GM19351 (cell line): ENCODE results near the gene PIGC.

Source experiments
- ATAC-seq: cut with Tn5 transposase; IDR thresholded peaks from one replicate; pipeline ENCODE4 v1.9.1; 2021; ENCODE audit warnings: mild to moderate bottlenecking, moderate library complexity; ENCODE audit not compliant: unreplicated experiment

PIGC gene

DNA sequence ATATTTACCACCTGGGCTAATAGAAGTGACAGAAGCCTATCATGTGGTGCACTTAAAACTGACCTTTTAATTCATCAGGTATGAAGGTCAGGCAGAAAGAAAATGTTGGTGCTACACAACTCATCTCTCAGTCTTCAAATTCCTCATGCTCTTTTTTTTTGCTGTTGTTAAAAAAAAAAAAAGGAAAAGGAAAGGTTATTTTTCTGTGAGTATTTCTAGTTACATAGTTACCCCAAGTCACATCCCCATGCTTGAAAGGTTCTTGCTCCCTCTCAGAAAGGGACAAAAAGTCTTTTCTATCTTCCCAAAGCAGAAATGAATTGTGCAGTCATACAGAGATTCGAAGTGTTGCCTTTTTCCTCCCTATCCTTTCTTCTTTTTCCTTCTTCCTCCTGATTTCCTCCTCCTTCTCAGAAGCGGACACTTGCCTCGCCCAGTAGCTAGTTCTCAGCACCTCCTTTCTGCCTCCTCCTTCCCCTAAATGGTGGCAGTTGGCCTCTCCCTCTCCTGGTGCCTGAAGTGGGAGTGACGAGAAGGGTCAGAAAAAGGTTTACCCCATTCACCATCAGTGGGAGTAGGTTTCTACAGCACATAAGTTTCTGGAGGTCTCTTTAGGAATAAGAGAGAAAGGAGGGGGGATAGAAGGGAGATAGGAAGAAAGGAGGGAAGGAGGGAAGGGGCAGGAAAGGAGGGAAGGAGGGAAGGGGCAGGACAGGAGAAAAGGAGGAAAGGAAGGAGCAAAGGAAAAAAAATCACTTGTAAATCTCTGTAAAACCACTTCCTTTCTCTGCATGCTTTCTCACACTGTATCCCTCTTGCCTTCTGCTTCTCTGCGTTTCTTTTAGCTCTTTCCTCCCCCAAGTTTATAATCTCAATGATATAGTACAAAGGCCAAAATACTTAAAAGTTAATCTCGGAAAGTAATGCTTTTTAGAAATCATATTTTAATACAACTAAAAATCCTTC lies 43.8 kb downstream of the PIGC start:
- ATAC-seq: no peak

DNA sequence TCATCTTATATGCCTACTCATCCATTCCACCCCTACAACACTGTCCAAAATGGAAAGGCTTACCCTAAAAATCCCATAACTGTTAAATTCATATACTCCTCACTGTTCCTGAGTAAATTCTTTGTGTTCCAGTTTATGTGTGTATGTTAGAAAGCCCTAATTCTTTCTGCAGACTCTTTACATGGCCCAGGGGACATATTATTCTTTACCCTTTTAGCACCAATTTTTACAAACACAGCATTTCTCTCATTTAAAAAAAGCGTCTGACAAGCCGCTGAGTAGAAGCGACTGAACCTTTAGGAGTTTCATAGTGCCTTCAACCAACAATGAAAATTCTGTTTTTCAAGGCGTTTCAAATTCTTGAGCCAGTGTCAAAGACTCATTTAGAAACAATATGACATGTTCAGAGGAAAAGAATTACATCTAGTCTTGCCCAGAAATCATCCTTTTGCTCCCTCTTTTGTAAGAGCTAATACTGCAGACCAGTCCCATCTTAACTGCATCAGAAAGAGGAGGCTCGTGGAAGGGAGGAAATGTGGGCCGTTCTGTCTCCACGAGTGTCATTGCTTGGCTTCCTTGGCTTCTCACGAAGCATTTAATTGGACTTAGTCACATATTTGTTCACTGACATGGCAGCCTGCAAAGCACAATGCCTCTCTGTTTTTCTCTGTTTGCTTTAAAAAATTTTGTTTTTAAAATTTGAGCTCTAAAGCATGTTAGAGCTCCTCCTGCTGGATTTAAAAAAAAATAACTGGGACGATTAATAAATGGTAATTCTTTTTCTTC lies 44.7 kb downstream of the PIGC start:
- ATAC-seq: no peak

DNA sequence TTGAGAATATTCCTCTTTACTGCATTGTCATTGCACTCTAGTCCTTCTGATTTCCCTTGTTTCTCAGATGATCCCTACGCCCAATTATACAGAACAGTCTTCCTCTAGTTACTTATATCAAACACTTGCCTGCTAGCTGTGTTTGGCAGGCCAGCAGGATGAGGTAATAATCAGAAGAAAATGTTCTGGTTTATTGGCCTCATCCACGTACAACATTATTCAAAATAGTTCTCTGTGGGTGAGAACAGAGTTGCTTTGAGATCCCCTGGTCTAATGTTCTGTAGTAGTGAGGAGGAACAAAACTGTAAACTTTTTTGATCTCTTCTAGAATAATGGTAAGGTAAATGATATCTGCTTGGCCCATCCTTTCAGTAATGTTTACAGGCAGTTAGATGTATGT lies 45.7 kb downstream of the PIGC start:
- no peak for ATAC-seq

DNA sequence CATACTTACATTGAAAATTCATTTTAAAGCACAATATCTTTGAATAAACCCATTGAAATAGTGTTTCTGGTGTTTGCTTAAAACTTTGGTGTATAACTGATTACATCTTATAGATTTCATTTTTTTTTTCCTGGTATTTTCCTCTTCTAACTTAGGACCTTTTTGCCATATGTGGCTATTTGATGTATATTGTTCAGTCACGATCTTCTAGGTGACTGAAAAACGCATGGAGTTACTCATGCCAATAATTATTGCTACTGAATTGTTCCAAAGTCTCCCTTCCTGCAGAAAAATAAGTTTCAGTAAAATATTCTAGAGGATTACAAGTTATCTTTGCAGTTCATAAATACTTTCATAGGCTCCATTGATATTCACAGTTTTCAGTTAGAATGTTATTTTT lies 46.2 kb downstream of the PIGC start:
- no peak for ATAC-seq

DNA sequence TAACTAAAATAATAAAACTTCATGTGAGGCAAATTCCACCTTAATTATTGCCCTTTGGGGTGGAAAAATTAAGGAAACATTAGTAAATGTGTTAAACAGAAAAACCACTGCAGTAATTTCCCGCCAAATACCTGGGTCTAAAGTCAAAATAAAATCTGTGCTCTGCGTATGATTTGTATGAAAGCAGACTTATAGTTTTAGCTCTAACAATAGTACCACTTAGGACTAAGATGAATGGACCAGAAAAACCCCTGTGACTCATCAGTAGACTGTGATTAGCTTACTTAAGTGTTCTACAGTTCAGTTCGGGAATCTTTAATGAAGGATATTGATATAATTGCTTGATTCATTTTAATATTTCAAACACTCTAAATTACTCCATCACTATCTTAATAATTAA lies 46.6 kb downstream of the PIGC start:
- peak; percentile 35 for ATAC-seq

DNA sequence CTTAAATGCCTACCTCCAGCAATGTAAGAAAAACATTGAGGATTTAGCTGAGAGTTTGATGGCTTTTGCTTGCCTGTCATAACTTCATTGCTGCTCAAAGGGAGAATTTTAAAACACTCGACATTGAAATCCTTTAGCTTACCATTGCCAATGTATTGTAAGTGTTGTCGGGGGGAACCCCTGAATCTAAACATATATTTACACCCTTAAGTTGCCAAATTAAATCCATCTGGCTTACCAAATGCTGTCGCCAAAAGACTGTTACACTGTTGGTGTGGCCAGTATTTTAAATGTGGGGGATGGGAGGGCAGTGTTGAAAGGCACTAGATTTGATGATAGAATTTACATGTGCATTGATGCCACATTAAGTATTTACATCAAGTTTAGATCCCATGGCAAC lies 48.3 kb downstream of the PIGC start:
- ATAC-seq: no peak

DNA sequence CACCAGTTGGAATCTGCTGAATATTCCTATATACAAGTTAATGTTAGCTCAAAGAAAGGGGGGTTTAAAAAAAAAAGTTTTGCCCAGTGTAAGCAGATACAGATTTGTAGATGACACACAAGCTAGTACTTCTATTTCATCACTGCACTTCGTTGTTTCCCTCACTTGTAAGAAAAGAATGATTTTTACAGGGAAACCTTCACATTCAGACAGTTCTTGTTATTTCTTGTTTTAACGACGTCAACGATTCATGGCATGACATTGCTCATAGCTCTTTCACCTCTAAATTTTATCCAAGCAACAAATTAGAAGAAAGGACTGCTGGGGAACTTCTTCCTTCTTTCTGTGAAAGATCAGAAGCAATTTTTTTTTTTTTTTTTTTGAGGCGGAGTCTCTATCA lies 49.1 kb downstream of the PIGC start:
- no peak for ATAC-seq

DNA sequence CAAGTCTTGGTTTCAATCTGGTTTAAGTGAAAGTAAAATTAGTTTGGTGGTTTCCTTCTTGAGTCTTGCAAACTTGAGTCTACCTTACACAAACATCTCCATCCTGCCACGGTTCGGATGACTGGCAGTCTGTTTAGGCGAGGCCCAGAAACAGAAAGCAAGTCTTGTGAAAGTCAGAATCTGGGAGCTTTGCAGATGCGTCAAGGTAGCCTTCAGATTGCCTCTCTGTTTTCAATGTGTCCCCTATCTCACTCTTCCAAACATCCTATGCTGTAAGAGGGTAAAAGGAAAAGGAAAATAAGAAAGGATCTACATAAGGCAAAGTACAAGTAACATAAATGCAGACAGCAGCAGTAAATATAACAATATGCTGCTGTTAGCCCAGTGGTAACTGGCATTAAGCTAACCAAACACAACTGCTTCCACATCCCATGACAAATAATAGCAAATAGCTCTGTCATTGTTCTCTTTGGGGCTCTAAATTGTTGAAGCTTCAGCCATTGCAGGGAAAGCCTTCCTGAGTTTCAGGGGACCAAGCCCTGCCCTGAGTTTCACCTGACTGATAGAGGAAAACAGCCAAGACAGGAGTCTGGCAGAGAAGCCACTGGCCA lies 49.6 kb downstream of the PIGC start:
- peak; percentile 67 for ATAC-seq

DNA sequence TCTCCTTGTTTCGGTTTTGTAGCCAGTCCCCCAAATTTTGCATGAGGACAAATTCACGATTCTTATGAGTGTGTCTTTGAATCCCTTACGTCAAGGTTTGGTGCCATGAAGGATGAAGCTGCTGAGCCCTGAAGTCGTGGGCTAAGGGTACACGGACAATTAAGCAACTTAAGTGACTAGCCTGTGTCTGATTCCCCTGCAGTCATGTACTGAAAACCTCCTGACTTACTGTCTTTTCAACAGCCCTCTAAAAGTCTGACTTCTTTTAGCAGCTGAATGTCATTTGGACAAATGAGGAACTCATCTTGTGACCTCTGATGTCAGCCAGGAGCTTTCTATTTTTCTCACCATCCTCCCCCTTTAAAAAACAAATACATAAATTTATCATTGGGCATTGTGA lies 50.5 kb downstream of the PIGC start:
- no peak for ATAC-seq

DNA sequence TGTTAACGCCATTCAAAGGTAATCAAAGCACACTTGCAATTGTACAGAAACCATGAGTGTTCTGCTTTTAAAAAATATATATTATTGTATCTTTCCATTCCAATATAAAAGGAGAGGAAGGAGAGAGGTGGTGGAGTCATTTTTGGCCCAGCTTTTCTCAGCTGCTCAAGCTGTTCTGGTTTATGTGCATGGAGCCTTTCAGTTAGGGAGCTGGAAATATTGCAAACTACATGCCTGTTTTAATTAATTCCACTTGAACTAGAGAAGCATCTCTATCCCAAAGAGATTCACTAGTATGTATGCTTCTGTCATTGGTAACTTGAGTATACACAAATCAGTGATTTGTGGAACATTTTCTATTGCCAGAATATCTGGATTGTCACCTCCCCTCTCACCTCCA lies 51.9 kb downstream of the PIGC start:
- no peak for ATAC-seq
